Endothelial cell of hepatic sinusoid (primary cell): ENCODE measurements around the gene DOK7.

Experiments used
- in situ Hi-C: cut with HindIII; loops from 2 replicates; pipeline ENCODE4 v1.10.0; 2017; ENCODE audit warnings: low sequenced_read_pairs

The DOK7 gene

DNA sequence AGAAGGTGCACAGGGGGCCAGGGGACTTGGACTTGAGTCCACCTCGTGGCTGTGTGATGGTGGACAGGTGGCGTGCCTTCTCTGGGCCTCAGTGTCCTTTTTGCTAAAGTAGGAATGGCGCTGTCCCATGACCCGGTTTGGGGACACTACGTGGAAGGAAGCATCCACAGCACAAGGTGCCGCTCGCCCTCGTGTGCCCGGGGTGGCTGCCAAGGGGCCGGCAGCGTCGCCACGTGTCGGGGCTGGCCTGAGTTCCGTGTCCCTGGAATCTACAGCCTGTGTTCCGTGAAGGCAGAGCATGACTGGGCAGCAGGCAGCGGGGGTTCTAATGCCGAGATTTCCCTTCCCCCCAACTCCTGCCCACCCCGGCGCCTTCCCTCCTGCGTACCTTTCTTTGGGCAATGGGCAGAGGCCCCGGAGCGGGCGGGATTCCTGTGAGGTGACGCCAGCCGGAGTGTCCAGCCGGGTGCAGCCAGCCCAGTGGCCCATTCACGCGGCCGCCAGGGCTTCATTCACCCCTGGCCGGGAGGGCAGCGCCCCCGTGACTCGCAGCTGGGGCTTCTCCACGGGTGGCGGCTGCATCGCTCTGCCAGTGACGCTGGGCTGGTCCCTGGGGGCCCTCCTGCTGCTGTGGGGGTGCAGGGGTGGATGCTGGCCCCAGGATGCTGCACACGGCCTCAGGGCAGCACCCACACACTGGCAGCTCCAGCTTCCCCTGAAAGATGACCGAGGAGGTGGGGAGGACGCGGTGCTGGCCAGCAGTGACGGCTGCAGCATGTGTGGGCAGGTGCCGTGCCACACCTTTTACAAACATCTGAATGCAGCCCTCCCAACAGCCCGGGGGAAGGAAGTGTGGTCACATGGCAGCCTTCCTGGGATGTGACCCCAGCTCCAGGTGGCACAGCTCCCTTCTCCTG lies 21.2 kb downstream of the DOK7 start:
- in situ Hi-C loops, result no loop called here

GRCh38 chr4:3485011-3485791 lies 22.1 kb downstream of the DOK7 start:
- in situ Hi-C loops, result no loop called here

GRCh38 chr4:3485886-3486540 lies 22.9 kb downstream of the DOK7 start:
- in situ Hi-C loops, result no loop called here

DNA sequence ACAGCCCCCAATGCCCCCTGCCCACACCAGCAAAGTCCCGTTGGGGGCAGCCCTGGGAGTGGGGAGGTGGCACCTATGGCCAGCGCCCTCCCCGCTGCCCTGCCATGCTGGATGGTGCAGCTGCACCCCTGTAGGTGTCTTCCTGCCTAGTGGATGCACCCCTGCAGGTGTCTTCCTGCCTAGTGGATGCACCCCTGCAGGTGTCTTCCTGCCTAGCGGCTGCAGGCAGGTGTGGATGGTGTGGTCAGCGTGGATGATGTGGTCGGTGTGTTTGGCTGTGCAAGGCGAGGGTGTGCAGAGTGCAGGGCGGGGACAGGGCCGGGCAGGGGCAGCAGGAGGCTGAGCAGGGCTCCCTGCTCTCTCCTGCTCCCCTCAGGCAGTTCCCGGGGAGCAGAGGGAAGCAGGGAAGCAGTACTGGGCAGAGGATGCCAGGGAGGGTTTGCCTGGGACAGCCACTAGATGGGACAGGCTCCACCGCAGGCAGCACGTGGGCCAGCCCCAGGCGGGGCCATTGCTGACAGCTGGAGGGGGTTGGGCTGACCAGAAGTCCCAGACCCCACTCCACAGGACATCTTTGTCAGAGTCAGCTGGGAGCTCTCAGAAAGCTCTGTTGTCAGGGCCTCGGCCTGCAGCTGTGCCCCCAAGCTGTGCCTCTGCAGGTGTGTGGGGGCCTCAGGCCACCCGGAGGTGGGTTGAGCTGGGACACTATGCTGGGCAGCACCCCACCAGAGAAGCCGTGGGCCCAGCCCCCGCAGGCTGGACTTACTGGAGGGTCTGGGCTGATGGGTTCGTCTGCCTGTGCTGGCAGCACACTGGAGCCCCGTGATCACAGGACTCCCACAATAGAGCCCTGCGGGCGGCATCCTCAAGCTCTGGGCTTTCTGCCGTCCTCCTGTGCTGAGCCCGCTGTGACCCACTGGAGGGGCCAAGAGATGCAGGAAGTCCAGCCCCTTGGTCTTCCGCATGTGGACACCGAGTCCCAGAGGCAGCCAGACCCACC lies 23.7 kb downstream of the DOK7 start:
- in situ Hi-C loops, result no loop called here

DNA sequence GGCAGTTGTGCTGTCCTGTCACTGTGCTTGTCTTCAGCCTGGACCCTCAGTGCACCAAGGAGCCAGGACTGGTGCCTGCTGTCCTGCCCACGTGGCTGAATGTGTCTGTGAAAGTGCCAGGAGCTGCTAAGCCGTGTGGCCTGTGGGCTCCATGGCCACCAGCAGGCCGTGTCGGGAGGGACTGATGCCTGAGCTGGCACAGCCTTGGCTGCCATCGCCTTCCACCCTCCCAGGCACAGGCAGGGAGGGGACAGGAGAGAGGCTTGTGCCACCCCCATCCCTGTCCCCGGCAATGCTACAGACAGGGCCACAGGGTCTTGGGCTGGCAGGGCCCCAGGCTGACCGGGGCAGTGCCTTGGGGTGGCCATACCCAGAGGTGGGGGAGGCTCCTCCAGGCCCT lies 24.8 kb downstream of the DOK7 start:
- in situ Hi-C loops, result no loop called here

DNA sequence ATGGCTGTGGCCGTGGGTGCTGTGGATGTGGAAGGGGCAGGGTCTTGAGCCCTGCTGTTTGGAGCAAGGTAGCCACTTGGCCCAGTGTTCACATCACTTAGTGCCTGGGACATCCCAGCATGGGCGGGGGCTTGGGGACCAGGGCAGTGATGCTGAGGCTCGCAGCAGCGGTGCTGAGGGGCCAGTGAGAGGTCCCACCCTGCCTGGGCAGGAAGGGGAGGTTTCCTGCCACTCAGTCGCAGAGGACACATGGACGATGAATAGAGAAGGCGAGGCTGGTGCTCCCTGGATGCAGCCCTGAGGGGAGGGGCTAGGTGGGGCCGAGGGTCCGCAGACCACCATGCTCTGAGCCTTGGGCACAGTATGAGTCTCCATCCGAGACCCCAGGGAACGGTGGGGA lies 25.7 kb downstream of the DOK7 start:
- in situ Hi-C loops, result no loop called here

GRCh38 chr4:3489451-3489962 lies 26.4 kb downstream of the DOK7 start:
- in situ Hi-C loops, result no loop called here

GRCh38 chr4:3491681-3492405 lies 28.7 kb downstream of the DOK7 start:
- in situ Hi-C loops, result no loop called here

- in situ Hi-C loops, result no loop called here
Measured at GRCh38 chr4:3492741-3493719, 29.9 kb downstream of the DOK7 start.

DNA sequence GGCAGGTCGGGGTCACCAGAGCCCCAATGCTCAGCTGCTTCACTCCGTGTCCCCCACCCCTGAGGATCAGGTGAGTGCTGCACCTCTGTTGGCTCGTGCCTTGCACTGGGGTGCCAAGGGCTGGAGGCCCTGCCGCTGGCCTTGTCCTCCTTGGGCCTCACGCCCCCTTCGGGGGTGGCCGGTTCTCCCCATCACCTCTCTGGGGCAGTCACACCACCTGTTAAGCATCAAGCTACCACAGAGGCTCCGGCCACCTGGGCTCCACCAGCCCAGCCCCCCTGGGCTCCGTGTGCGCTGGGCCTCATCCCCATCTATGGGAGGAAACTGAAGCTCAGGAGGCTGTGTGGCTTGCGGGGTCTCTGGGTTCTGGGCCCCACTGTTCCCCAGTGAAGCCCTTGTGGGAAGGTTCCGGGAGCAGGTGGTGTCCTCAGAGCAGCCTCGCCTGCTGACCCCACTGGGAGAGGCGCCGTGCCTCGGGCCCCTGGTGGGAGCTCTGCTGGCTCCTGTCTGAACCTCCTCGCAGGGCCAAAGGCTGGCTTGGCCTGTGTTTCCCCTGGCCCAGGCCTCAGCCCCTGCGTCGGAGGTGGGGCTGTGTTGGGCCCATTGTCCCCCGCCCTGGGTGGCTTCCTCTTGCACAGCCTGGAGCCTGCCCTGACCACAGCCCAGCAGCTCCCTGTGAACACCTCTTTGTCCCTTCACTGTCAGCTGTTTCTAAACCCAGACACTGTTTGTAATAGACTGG lies 30.8 kb downstream of the DOK7 start:
- in situ Hi-C loops, result no loop called here

- in situ Hi-C loops, result no loop called here
Measured at GRCh38 chr4:3494462-3494871, 31.4 kb downstream of the DOK7 start.

GRCh38 chr4:3495204-3495975 lies 32.3 kb downstream of the DOK7 start:
- in situ Hi-C loops, result no loop called here

DNA sequence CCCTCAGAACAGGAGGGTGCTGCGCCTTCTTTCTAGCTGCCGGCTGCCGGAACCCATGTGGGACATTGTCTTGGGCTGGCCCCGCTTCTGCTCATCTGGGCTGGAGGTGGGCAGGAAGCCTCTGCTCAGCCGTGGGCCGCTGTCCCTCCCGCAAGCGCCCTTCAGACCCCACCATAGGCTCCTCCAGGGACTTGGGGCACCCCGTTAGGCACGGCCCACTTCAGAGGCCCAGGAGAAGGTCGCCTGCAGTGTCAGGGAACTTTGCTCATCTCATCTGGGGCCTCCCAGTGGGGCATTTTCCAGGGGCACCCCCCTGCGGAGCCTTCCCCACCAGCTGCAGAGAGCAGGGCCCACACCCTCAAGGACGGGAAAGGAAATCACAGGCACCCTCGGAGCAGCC lies 32.9 kb downstream of the DOK7 start:
- in situ Hi-C loops, result no loop called here

GRCh38 chr4:3497095-3497494 lies 34.0 kb downstream of the DOK7 start:
- in situ Hi-C loops, result no loop called here

DNA sequence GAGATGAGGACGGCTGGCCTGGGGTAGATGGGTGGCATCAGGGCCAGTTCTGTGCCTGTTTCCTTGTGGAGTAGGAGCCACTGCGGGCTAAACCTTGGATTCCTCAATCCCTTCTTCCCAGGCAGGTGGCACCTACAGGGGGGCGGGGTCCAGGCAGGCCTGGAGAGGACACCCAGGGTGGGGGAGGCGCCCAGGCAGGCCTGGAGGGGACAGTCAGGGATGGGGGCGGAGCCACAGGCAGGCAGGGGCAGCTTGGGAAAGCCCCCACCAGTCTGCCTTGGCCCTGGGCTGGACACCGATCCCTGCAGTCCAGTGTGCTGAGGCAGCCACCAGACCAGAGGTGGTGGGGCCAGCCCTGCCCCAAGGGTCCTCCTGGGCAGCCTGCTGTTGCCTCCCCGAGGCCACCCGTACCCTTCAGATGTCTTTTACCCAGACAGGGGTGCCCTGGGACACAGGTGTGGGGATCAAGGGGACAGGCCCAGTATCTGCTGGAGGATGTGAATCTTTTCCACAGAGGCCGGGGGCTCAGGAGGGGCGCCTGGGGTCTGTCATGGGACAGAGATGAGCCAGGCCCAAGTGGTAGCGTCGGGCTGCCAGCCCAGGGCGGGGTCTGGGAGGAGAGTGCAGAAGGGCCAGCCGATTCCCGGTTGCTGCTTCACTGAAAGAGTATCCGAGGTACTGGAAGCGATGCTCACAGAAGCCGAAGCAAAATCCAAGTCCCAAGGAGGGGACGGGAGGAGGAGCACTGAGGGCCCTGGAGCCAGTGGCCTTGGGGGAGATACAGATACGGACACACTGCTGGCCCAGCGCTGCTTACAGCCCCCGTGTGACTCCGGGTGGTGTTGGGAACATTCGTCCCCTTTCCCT lies 34.6 kb downstream of the DOK7 start:
- in situ Hi-C loops, result no loop called here

DNA sequence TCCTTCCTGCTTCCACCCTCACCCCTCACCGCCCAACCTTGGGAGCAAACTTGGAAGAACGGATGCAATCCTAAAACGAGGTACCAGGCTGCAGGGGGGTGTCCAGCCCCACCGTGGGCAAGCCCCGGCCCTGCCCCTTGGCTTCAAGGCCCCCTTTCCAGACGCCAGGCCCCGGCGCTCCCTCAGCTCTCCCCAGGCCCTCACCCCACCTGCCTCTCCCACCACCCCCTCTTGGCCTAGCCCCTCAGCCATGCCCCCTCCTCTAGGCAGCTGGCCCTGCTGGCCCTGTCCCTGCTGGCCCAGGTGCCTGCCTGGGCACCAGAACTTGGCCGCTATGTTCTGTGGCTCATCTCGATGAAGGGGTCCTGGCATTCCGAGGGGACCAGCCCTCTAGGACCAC lies 35.3 kb downstream of the DOK7 start:
- in situ Hi-C loops, result no loop called here
